GM18861 (cell line): ENCODE measurements around the gene HPCA.

Experiments
- ATAC-seq: cut with Tn5 transposase; IDR thresholded peaks from one replicate; pipeline ENCODE4 v1.9.1; 2021; ENCODE audit not compliant: unreplicated experiment

Gene HPCA

GRCh38 chr1:32928285-32928684 is 42.0 kb downstream of the HPCA start:
- ATAC-seq = no peak

- no peak for ATAC-seq
These were observed 42.4 kb downstream of the HPCA start for GRCh38 chr1:32928715-32929114.

- no peak for ATAC-seq
These were observed 43.1 kb downstream of the HPCA start for GRCh38 chr1:32929366-32929765.

- ATAC-seq = no peak
These were observed 45.5 kb downstream of the HPCA start for GRCh38 chr1:32931760-32932159.

GRCh38 chr1:32933742-32934322 is 47.5 kb downstream of the HPCA start:
- no peak for ATAC-seq

GRCh38 chr1:32934535-32934934 is 48.2 kb downstream of the HPCA start:
- ATAC-seq = no peak

GRCh38 chr1:32937061-32937460 is 50.8 kb downstream of the HPCA start:
- ATAC-seq = no peak

GRCh38 chr1:32939655-32940371 is 53.5 kb downstream of the HPCA start:
- ATAC-seq = no peak

GRCh38 chr1:32944180-32944579 is 57.9 kb downstream of the HPCA start:
- ATAC-seq = no peak
